NCI-H524 (cell line): ENCODE data around the gene ABCC5.

Experiments
- DNase-seq, 2 experiments: peaks; one replicate each; lab custom pipeline; 2025; lab: John Stamatoyannopoulos, UW

Gene ABCC5

DNA sequence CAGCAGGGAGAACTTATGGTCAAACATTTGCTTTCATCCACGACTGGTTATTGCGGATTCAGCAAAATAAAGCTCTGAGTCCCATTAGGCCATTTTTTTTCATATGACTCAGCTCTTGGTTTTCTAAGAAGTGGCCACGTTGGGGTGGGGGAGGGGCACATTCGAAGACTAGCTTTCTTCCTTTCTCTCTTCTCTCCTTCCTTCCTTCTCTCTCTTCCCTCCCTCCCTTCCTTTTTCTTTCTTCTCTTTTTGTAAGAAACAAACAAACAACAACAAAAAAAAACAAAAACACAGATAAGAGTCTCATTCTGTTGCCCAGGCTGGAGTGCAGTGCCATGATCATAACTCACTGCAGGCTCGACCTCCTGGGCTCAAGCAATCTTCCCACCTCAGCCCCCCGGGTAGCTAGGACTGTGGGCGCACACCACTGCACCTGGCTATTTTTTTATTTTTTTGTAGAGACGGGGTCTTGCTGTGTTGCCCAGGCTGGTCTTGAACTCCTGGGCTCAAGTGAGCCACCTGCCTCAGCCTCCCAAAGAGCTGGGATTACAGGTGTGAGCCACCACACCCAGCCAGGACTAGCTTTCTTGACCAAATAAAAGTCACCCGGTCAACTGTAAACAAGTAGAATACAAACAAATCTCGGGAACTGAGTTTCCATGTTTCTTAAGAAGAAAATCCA lies 41.6 kb downstream of the ABCC5 start:
- no peak for DNase-seq

DNA sequence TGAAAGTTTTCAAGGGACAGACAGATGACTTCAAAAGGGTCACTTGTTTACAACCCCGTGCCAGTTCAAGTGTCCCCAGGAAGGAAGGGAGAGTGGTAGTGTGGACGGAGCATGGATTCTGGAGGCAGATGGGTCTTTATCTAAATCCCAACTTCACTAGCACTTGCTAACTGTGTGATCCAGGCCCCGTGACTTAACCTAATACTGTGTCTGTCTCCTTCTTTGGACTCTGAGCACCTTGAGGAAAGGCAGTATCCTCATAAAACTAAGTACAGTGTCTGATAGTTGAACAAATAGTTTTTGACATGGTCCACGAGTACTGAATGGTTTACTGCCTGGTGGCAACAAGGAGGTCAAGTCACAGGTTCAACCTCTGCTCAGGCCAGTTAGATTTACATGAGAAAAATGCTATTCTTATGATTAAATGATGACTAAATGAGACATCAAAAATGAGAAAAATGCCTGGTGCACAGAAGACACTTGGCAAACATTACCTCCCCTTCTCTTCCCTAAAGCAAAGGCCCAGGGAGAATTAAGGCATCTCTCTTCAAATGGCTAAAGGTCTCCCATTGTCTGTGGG lies 48.9 kb downstream of the ABCC5 start:
- peak in 1 of 2 experiments; percentile 2 for DNase-seq

DNA sequence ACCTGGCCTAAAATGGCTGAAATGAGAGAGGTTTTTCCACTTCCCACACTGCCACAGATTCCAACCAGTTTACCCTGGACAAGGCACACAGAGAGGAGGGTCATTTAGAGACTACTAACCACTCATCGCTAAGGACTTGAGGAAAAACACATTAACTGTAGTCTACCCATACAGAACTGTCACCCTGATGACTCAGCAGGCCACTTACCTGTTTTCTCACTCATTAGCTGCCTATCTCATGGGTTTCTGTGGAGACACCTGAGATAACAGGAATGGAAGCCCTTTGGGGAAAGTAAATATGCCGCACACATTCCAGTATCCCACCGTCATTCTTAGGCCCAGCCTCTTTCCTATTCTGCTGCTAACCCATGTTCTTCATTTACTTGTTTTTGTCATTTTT lies 50.0 kb downstream of the ABCC5 start:
- DNase-seq: no peak

DNA sequence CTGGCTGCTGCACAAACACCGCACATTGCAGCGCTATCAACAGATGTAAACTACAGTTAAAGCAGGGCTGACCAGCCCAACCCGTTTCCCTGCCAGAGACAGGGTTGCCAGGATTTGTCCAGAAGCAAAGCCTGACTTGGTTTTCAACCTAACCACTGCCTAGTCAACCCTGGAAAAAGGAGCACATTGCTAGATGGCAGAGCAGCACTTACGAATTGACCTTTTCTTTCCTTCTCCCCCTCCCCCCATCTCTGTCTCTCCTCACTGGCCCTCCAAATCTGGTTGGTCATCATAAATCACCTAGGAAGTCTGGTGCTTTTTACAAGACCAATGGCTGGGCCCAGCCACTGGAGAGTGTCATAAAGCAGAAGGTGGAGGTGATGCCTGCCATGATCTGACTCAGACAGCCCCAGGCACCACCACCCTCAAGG lies 51.3 kb downstream of the ABCC5 start:
- no peak for DNase-seq

DNA sequence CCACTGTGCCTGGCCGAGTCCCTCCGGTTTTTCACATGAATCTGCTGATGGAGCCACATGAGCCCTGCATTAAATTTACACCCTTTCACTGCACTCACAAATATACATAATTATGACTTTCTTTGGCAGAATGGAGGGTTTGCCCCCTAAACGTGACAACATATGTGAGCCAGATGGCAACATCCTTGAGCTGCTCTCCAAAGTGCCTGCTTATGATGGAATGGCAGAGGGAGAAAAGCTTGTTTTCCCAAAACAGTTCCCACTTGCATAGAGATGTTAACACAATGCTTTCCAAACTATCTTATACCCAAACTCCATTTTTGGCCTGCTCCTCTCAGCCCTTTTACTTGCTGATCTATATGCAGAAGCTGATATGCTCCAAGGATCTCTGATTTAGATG lies 54.9 kb downstream of the ABCC5 start:
- DNase-seq: peak; percentile 92 to 98

DNA sequence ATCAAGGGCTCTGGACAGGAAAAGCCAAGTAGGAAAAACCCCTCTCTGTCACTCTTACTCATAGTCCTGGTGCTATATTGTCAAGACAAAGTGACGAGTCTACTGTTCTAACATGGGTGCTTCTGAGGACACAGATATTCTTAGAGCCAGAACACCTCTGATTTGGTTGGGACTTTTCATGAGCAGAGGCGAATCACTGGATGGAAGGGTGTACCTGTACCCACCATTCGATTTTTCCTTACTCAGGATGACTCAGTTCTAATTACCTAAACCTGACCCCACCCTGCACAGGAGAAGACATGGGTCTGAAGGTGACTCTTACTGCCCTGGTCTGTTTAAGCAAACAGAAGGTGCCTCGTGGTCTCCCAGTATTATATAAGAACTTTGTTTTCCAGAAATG lies 58.5 kb downstream of the ABCC5 start:
- no peak for DNase-seq

DNA sequence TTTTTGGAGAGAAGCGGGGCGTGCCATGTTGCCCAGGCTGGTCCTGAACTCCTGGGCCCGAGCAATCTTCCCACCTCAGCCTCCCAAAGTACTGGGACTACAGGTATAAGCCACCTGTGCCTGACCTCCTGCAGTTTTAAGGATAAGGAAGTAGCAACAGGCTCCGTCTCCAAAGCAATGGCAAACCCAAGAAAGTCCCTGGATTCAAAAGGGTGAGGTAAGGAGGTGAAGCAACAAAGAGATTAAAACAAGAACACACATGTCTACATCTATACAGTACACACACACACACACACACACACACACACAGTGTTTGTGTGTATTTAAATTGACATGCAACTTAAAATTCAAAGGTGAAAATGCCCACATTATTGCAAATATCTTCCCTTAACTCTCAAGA lies 58.9 kb downstream of the ABCC5 start:
- DNase-seq: no peak

DNA sequence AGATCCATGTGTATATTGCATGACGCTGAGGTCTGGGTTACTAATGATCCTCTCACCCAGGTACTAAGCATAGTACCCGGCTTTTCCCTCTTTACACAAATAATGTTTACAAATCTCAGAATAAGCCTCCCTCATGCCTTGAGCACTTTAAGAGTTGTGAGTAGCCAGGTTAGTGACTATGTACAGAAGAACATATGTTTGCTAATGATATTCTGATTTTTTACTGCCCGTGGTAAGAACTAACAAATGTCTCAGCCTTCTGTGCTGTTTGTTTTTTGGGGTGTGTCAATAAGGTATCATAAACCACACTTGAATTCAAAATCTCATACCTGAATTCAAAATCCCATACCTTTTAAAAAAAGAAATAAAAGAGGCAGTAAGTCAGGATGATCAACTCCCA lies 59.5 kb downstream of the ABCC5 start:
- no peak for DNase-seq

DNA sequence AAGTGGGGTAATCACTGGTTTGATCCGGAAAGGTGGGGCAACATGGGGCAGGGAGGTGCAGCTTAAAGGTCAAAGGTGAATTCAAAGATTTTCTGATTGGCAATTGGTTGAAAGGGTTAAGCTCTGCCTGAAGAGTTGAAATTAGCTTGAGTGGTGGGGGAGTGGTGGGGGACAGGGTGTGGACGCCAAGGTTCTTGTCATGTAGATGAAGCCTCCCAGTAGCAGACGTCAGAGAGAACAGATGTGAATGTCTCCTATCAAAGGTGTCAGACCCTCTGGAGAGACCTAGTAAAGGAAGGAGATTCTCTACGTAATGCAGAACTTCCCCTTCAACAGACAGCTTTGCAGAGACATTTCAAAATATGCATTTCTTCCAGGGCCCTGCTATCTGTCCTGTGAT lies 62.8 kb downstream of the ABCC5 start:
- DNase-seq: no peak

DNA sequence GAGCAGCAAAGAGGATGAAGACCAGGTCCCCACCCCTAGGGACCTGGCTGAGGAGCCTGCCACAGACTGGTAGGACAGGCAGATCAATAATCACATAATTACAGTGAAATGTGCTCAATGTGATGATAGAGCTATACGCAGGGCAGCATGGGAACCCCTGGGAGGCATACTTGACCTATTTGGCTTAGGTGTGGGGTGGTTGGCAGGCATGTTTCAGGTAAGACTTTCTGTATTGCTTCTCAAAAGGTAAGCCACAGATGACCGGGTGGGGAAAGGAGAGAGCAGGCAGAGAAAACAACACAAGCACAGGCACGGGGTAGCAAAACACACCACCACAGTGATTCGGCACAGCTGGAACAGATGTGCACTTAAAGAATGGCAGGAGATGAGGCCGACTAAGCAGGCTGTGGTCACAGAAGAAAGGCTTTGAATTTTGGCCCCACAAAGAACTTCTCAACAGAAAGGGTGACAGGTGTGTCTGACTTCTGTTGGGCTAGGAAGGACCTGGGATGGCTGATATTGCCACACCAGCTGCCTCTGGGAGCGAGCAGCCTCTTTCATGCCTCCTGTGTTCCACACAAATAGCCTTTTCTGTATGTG lies 64.1 kb downstream of the ABCC5 start:
- DNase-seq: no peak

DNA sequence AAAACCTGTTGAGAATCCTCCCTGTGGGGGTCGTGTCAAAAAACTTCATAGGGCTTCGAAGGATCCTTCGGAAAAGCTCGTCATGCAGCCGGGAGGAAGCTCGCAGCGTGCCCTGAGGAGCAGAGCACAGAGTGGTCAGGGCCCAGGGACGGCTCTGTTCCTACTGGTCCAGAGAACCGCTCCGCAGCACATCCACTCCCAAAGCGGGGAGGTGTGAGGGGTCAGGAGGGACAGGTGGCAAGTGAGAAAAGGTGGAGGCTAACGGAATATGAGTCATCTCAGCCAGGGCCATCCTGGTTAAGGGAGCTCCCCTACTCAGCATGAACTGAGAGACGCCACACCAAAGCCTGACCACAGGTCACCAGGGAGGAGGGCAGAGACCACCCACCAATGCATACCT lies 66.2 kb downstream of the ABCC5 start:
- no peak for DNase-seq

DNA sequence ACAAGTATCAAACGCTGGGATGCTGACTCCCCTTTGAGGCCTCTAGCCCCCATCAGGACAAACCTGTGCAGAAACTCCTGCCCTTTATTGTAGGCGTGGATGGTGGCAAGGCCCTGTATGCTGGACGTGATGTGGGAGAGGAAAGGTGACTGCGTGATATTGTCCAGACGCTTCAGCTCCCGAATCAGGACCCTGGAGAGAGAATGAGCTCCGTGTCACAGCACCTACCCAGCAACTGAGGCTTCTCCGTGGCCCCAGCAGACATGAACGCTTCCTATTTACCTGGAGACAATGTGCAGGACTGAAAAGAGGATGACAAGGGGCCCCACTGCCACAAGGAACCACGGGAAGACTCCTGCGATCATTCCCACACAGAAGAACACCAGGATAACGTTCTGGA lies 68.0 kb downstream of the ABCC5 start:
- no peak for DNase-seq

DNA sequence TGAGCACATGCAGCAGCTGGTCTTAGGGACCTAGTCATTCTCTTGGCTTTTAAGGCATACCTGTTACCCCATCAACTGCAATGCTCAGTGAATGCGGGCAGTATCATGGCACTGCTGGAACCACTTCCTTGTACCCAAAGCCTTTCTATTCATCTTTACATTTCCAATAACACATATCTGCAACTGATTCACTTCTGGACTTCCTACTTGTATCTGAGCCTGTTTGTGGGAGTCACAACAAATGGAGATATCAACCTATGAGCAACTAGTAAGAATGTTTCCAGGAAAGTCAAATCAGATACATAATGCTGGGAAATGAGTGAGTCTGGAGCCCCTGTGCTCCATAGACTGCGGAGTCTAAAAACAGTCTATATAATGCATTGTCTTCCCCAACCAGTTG lies 71.6 kb downstream of the ABCC5 start:
- no peak for DNase-seq

DNA sequence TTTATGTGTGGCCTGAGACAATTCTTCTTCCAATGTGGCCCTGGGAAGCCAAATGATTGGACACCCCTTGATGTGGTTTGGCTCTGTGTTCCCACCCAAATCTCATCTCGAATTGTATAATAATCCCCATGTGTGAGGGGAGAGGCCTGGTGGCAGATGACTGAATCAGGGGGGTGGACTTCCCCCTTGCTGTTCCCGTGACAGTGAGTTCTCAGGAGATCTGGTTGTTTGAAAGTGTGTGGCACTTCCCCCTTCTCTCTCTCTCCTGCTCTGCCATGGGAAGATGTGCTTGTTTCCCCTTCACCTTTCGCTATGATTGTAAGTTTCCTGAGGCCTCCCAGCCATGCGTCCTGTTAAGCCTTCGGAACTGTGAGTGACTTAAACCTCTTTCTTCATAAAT lies 72.9 kb downstream of the ABCC5 start:
- DNase-seq: no peak

DNA sequence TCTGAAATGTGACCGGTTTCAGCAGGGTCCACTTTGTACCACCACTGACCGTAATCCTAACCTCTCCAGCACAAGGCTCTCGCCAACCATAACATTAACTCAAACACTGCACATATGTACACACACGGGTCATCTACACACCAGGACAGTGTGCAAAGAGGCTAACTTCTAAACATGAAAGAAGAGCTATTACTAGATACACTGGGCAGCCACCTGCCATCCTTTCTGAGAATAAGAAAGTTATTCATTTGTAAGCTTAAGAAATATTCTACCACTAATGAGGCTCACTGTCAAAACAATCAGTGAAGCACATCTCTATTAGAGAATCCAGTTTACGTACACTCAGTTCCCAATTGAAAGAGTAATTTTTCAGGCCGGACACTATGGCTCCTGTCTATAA lies 73.9 kb downstream of the ABCC5 start:
- no peak for DNase-seq

DNA sequence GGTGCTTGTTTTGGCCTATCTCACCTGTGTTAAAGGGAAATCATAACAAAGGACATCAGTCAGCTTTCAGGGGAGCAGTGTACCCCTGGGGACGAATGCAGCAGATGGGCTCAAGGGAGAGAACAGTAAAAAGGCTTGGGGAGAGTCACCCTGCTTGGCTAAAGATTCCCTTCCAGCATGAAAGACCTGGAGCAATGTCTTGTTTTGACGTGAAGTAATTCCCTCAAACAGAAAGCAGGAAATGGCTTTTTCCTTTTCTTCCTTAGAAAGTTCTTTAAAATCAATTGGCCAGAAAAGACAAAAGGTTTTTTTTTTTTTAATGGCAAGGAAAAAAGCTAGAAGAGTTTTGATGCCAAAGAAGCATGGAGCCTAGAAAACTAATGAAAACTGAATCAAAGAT lies 76.5 kb downstream of the ABCC5 start:
- no peak for DNase-seq

DNA sequence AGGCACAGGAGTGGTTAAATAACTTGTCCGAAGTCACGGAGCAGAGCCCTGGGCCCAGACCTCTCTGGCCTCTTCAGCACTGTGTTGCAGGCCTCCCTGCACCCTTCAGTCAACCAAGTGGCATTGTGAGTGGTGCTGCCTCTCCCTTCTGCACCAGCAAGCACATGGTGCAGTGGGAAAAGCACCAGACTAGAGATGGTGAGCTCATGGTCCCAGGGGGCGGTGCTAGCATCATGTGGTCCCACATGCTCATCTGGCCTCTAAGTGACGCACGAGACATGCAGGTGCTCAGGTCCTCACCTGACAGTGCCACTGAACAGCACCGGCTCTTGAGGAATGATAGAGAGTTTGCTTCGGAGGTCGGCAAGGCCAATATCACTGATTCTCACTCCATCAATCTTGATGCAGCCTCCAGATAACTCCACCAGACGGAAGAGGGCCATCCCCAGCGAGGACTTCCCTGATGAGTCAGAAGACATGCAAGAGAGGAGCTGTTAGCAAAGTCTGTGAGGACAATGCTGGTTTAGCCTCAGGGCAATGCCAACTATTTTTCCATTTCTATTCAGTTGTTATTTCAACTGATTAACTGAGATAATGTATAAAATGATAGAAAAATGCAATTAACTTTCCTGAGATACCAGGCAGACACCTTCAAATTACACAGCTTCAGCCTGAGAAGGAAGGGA lies 79.9 kb downstream of the ABCC5 start:
- DNase-seq: no peak

DNA sequence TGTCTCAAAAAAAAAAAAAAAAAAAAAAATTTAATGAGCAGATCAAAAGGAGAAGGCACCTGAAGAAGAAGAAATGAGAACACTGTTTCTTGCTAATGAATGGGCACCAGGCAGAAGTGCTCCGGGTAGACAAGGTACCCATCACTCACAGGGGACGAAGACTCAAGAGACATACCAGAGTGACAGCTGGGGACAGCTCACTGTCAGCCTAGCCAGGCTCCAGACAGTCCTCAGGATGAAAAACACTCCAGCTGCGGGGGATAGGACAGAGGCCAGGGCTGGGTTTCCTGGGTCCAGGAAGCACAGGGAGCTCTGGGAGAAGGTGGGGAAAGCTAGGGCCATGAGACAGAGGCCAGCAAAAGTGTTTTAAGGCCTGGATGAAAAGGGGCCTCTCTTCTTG lies 84.5 kb downstream of the ABCC5 start:
- peak in 1 of 2 experiments; percentile 40 for DNase-seq

DNA sequence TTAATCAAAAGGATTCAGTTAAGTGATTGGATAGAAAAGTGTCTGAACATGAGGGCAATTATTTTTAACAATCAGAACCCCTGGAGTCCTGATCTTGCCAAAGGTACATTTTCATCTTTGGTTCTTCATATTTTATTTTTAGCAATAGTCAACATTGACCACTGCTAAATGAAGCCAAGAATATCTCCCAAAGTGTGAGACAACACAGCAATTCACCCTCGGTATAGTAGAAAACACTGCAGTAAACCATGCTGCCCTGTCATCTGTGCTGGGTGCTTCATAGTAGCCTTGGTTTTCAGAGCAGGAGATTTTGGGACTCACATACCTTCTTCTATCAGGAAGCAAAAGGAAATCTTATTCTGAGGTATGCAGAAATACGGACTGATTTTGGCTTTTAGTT lies 85.8 kb downstream of the ABCC5 start:
- no peak for DNase-seq

DNA sequence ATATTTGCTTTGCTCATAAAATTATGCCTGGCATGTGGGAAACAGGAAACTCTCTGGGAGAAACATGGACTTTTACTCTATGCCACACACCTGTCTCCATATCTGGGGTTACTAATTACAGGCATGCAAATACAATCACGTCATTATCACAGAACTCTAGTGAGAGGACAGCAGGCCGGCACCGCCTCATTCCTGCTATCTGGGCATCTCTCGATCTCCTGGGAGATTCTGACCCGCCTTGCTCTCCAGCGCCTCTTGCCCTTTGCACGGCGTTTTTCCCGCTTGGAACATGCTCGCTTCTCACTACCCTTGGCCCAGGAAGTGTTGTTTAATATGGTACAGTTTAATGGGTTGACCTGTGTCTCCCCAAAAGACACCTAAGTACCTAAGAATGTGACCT lies 87.6 kb downstream of the ABCC5 start:
- DNase-seq: no peak

DNA sequence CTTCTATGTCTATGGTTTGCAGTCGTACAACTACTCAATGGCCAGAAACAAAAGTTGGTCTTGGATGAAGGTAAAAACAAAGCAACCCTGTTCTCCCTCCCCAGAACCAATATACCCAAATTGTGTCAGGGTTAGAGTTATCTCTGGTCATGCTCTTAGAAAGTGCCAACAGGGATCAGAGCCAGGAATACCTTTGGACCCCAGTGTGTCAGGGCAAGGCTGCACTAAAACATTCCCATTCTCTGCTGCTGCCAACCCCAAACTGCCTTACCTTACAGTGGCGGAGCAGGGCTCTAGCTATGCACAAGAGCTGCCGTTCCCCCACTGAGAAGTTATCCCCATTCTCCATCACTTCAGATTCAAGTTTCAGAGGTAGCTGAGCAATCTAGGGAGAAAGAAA lies 90.6 kb downstream of the ABCC5 start:
- no peak for DNase-seq

DNA sequence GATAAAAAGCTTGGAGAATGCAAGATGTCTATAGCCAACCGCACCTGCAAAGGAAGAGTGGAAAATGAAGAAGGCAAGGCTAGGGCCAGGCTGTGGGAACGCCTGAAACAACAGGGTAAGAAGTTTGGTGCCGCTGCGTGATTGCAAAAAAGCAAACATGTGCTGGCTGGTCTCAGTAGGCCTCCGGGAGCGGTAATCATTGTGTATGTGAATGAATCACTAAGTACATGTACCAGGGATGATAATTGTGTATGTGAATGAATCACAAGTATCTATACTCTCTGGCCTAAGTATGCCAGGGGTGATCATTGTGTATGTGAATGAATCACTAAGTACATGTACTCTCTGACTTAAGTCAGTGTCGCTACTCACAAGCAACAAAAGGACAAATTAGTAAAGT lies 92.7 kb downstream of the ABCC5 start:
- DNase-seq: no peak

DNA sequence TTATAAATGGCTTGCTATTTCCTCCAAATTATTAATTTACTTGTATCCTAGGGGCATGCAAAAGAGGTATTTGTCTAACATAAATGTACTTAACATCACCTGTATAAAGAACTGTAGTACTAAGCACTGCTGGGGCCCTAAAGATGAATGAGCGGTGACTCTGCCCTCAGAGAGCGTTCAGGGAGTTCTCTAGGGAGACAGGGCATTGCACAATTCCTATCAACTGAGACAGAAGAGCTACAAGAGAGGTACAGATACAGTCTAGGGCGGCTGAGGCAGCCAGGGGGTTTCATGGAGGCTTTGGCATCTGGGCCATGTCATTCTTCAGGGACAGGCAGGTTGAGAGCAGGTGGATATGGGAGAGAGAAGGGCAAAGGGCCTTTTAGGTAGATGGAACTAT lies 93.1 kb downstream of the ABCC5 start:
- DNase-seq: no peak
